K562 (cell line): ENCODE data around the gene PVALEF. TPM values are rescaled to one million over a fixed set of nuclear protein-coding genes. Genes with fewer than 3 reads are reported as not detected.

Experiments
- AFF1 ChIP-seq, 2 experiments: fragments of 450-650 bp; IDR thresholded peaks; 2 replicates each; pipeline ENCODE4 v1.6.1; 2018; ENCODE audit warnings: mild to moderate bottlenecking in 2 of 2, low read depth in 1 of 2; ENCODE audit not compliant: partially characterized antibody in 2 of 2
- CHCHD3 ChIP-seq: fragments of 250-450 bp; sonication (Bioruptor Pico); IDR thresholded peaks from 2 replicates; pipeline ENCODE4 v2.1.2; 2022; ENCODE audit warnings: mild to moderate bottlenecking
- CREB3 ChIP-seq: fragments of 450-650 bp; conservative IDR thresholded peaks from 2 replicates; pipeline ENCODE4 v1.6.1; 2016; ENCODE audit warnings: missing genetic modification characterization, low read depth, mild to moderate bottlenecking, missing compliant biosample characterization, moderate library complexity
- EGR1 ChIP-seq: fragments of 450-650 bp; conservative IDR thresholded peaks from 2 replicates; pipeline ENCODE4 v1.6.1; 2017; ENCODE audit warnings: mild to moderate bottlenecking
- ETV6 ChIP-seq, 3 experiments: fragments of 150-350 bp in 1 of 3; sonication (generic) in 1 of 3; formaldehyde crosslinking in 1 of 3; IDR thresholded peaks; 2 replicates each; pipeline versions ENCODE4 v1.6.1 to v1.8.0; 2014 to 2022; ENCODE audit warnings: borderline replicate concordance in 2 of 3, low read depth in 2 of 3, antibody characterized with exemption in 1 of 3, low read length in 1 of 3, mild to moderate bottlenecking in 1 of 3, missing genetic modification reagents in 1 of 3
- FOXJ3 ChIP-seq: sonication (generic); formaldehyde crosslinking; IDR thresholded peaks from 2 replicates; pipeline ENCODE4 v1.4.0; 2020; ENCODE audit warnings: mild to moderate bottlenecking, missing genetic modification reagents
- FOXK2 ChIP-seq, 2 experiments: fragments of 450-650 bp; IDR thresholded peaks in 1 of 2; conservative IDR thresholded peaks in 1 of 2; 2 replicates each; pipeline ENCODE4 v1.6.1; 2016; ENCODE audit warnings: low read depth in 2 of 2, mild to moderate bottlenecking in 1 of 2
- HNRNPLL ChIP-seq: fragments of 200-400 bp; formaldehyde crosslinking; IDR thresholded peaks from 2 replicates; pipeline ENCODE4 v1.6.1; 2017; ENCODE audit warnings: low read length, low read depth, mild to moderate bottlenecking; ENCODE audit not compliant: poor library complexity, severe bottlenecking
- KAT7 ChIP-seq: sonication (generic); formaldehyde crosslinking; IDR thresholded peaks from 2 replicates; pipeline ENCODE4 v1.8.0; 2022; ENCODE audit warnings: missing genetic modification reagents, mild to moderate bottlenecking, borderline replicate concordance
- LEF1 ChIP-seq: fragments of 450-650 bp; IDR thresholded peaks from 2 replicates; pipeline ENCODE4 v1.6.1; 2016; ENCODE audit warnings: mild to moderate bottlenecking
- NCOA1 ChIP-seq: fragments of 450-650 bp; IDR thresholded peaks from 2 replicates; pipeline ENCODE4 v1.6.1; 2016; ENCODE audit warnings: low read depth
- RNF2 ChIP-seq: sonication (generic); IDR thresholded peaks from 2 replicates; pipeline ENCODE4 v1.6.1; 2016
- SMAD3 ChIP-seq: fragments of 450-650 bp; formaldehyde crosslinking; conservative IDR thresholded peaks from 2 replicates; pipeline ENCODE4 v1.4.0; 2020; ENCODE audit warnings: mild to moderate bottlenecking
- SRSF9 ChIP-seq: fragments of 200-400 bp; formaldehyde crosslinking; IDR thresholded peaks from 2 replicates; pipeline ENCODE4 v1.6.1; 2017; ENCODE audit warnings: low read depth, low read length, borderline replicate concordance
- TAF1 ChIP-seq: IDR thresholded peaks from 2 replicates; pipeline ENCODE4 v1.6.1; 2011; ENCODE audit warnings: mild to moderate bottlenecking, low read length, moderate library complexity; ENCODE audit not compliant: insufficient read depth, control insufficient read depth, severe bottlenecking; ENCODE audit errors: extremely low read depth
- ZBTB12 ChIP-seq: fragments of 250-450 bp; sonication (Bioruptor Pico); IDR thresholded peaks from 2 replicates; pipeline ENCODE4 v1.4.0; 2020
- ZBTB33 ChIP-seq: sonication (generic); formaldehyde crosslinking; IDR thresholded peaks from 2 replicates; pipeline ENCODE4 v1.8.1; 2023; ENCODE audit warnings: mild to moderate bottlenecking, missing genetic modification reagents
- ZFX ChIP-seq: sonication (generic); formaldehyde crosslinking; IDR thresholded peaks from 2 replicates; pipeline ENCODE4 v1.8.0; 2022; ENCODE audit warnings: mild to moderate bottlenecking, missing genetic modification reagents, moderate library complexity
- polyA plus RNA-seq, 8 experiments: library from polyadenylated mRNA; depleted of rRNA in 4 of 8; stranded (reverse) in 5 of 8; unstranded in 3 of 8; fragments of >200 nt; fragmentation: Nextera tagmentation in 2 of 8; fragmentation: Illumina TruSeq in 1 of 8; extraction: Ambion mirVana in 2 of 8; extraction: Trizol in 1 of 8; gene quantifications; 2 replicates each; pipeline versions ENCODE4 v1.2.1 to v1.2.3, GENCODE V29; 2011 to 2014; ENCODE audit warnings: inconsistent platforms in 1 of 8, missing spikeins in 1 of 8
- total RNA-seq, 7 experiments: library from RNA; depleted of rRNA in 6 of 7; stranded (reverse); fragments of >200 nt in 6 of 7; fragmentation: Illumina TruSeq in 2 of 7; extraction: Trizol in 2 of 7; gene quantifications; 2 replicates each; pipeline versions ENCODE4 v1.2.1 to v1.2.3, GENCODE V29; 2011 to 2021; ENCODE audit warnings: low replicate concordance in 1 of 7

PVALEF gene
- total and polyA plus RNA-seq, 9 of the 15 experiments (the other 6 are each of a cell fraction or from before 2014, with no cell fraction given) = not detected

GRCh38 chr17:81222906-81223761 lies 57.8 kb downstream of the PVALEF start, which contains the start of gene CEP131 (continued):
- TF ChIP-seq NCOA1 (no peak), ZFX (CRISPR knock-in tag) (peak; percentile 92), SMAD3 (no peak), KAT7 (CRISPR knock-in tag) (peak; percentile 10; the same call in 1 of the 2 replicates), LEF1 (no peak), CREB3 (tag) (0 out of 2 replicates have a peak, but pooled peaks have one; percentile 34), RNF2 (peak; percentile 52; the same call in 1 of the 2 replicates), FOXK2 (conservative IDR thresholded peaks at IDR 0.05 in 1 of 2, IDR thresholded peaks at IDR 0.05 in 1 of 2; ENCODE audit: low read depth in 2 of 2) (peak in 1 of 2 experiments; percentile 42; a peak in 2 of 4 replicates), AFF1 (IDR thresholded peaks at IDR 0.05; ENCODE audit: low read depth in 1 of 2, partially characterized antibody in 2 of 2) (no peak), TAF1 (peak; percentile 17), EGR1 (peak; percentile 91), ETV6 (IDR thresholded peaks at IDR 0.05; ENCODE audit: borderline replicate concordance in 1 of 2, low read depth in 2 of 2, low read length in 1 of 2) (no peak), ETV6 (CRISPR knock-in tag; IDR thresholded peaks at IDR 0.05; ENCODE audit: borderline replicate concordance) (no peak), ZBTB12 (CRISPR knock-in tag) (peak; percentile 70; the same call in 1 of the 2 replicates), FOXJ3 (CRISPR knock-in tag) (no peak), CHCHD3 (no peak), SRSF9 (no peak), HNRNPLL (peak; percentile 92), ZBTB33 (CRISPR knock-in tag) (no peak)
